HCT116 (cell line): ENCODE measurements around the gene SPIB. TPM values are rescaled to one million over a fixed set of nuclear protein-coding genes. Genes with fewer than 3 reads are reported as not detected.
A peak's percentile ranks its signal among the peaks of the same experiment; 100 is the strongest.

ENCODE experiments used
- ATAC-seq: fragments of 200-7000 bp; cut with Tn5 transposase; 2 replicates; pipeline ENCODE4 v1.9.1; 2020; ENCODE audit warnings: mild to moderate bottlenecking, moderate library complexity
- BruUV-seq: library from RNA; stranded (reverse); fragments of 400-500 nt; replicated peaks from 2 replicates; lab custom pipeline; 2021; lab: Mats Ljungman, UMichigan
- CTCF ChIA-PET: fragments of 300-600 bp; sonication (Branson Sonifier 250); formaldehyde crosslinking; loops from one replicate; lab custom pipeline; 2021; ENCODE audit warnings: antibody characterized with exemption; lab: Charles Lee
- POLR2A ChIA-PET: fragments of 300-600, 350-600 bp; sonication (Branson Sonifier 250); formaldehyde crosslinking; loops from one replicate; lab custom pipeline; 2021; ENCODE audit warnings: antibody characterized with exemption; lab: Charles Lee
- RAD21 ChIA-PET, 2 experiments: fragments of 300-600 bp; sonication (Branson Sonifier 250); formaldehyde crosslinking; loops; one replicate each; lab custom pipeline; 2023; ENCODE audit warnings: low total read pairs in 2 of 2; ENCODE audit not compliant: uncharacterized antibody in 2 of 2, unreplicated experiment in 2 of 2, low non-redundant PET in 1 of 2; lab: Charles Lee
- DNase-seq: peaks from one replicate; pipeline ENCODE4 v3.0.0-alpha.2; 2010; ENCODE audit warnings: low read depth, low spot score
- H2AFZ ChIP-seq: fragments of 200-600 bp; shearing (Covaris generic), sonication (generic); 2 replicates; pipeline ENCODE4 v1.6.1; 2017; ENCODE audit warnings: low read depth, mixed run types, mixed read lengths, antibody characterized with exemption, low read length; ENCODE audit not compliant: poor library complexity, severe bottlenecking
- H3K27ac ChIP-seq: 2 replicates; pipeline ENCODE4 v1.5.1; 2012; ENCODE audit warnings: low read depth, low read length
- H3K27me3 ChIP-seq: fragments of 200-600 bp; sonication (generic); 2 replicates; pipeline ENCODE4 v1.6.1; 2016; ENCODE audit warnings: mixed run types, low read length, mixed read lengths; ENCODE audit not compliant: insufficient read depth
- H3K36me3 ChIP-seq, 2 experiments: fragments of 200-500 bp in 1 of 2; fragments of 200-600 bp in 1 of 2; sonication (Bioruptor generic) in 1 of 2; sonication (generic) in 1 of 2; 2 replicates each; pipeline versions ENCODE4 v1.5.1 to v1.6.1; 2014 to 2016; ENCODE audit warnings: low read length in 2 of 2, inconsistent platforms in 1 of 2, mixed read lengths in 1 of 2, mixed run types in 1 of 2; ENCODE audit not compliant: insufficient read depth in 2 of 2, control insufficient read depth in 1 of 2
- H3K4me1 ChIP-seq, 2 experiments: fragments of 200-600 bp in 1 of 2; sonication (generic) in 1 of 2; 2 replicates each; pipeline versions ENCODE4 v1.5.1 to v1.6.1; 2012 to 2017; ENCODE audit warnings: low read length in 2 of 2, inconsistent platforms in 1 of 2, mild to moderate bottlenecking in 1 of 2, mixed read lengths in 1 of 2, mixed run types in 1 of 2, moderate library complexity in 1 of 2; ENCODE audit not compliant: insufficient read depth in 2 of 2, control insufficient read depth in 1 of 2
- H3K4me2 ChIP-seq: fragments of 200-600 bp; sonication (generic); 2 replicates; pipeline ENCODE4 v1.6.1; 2017; ENCODE audit warnings: mixed run types, low read length, mixed read lengths
- H3K4me3 ChIP-seq, 2 experiments: fragments of 200-600 bp in 1 of 2; sonication (generic) in 1 of 2; replicated peaks in 1 of 2; 2 replicates each; pipeline ENCODE4 v1.5.1; 2011 to 2016; ENCODE audit warnings: low read length in 2 of 2, control low read depth in 1 of 2, low read depth in 1 of 2, mild to moderate bottlenecking in 1 of 2, mixed read lengths in 1 of 2, mixed run types in 1 of 2
- H3K79me2 ChIP-seq: fragments of 200-600 bp; sonication (generic); 2 replicates; pipeline ENCODE4 v1.6.1; 2017; ENCODE audit warnings: mild to moderate bottlenecking, mixed run types, low read length, moderate library complexity, mixed read lengths; ENCODE audit not compliant: insufficient read depth
- H3K9ac ChIP-seq: fragments of 200-600 bp; sonication (generic); 2 replicates; pipeline ENCODE4 v1.6.1; 2016; ENCODE audit warnings: low read length, mixed read lengths
- H3K9me2 ChIP-seq: fragments of 200-600 bp; sonication (generic), shearing (Covaris generic); 2 replicates; pipeline ENCODE4 v1.6.1; 2017; ENCODE audit warnings: mixed run types, mild to moderate bottlenecking, moderate library complexity; ENCODE audit not compliant: insufficient read depth
- H3K9me3 ChIP-seq, 2 experiments: fragments of 200-500 bp in 1 of 2; fragments of 200-600 bp in 1 of 2; sonication (Bioruptor generic) in 1 of 2; sonication (generic) in 1 of 2; 2 replicates each; pipeline ENCODE4 v1.6.1; 2014 to 2017; ENCODE audit warnings: low read length in 2 of 2, mixed read lengths in 2 of 2, inconsistent platforms in 1 of 2, low read depth in 1 of 2, mild to moderate bottlenecking in 1 of 2, mixed run types in 1 of 2, moderate library complexity in 1 of 2; ENCODE audit not compliant: control insufficient read depth in 1 of 2, insufficient read depth in 1 of 2
- H4K20me1 ChIP-seq: fragments of 200-600 bp; sonication (generic), shearing (Covaris generic); 2 replicates; pipeline ENCODE4 v1.6.1; 2017; ENCODE audit warnings: mixed run types, mild to moderate bottlenecking, moderate library complexity; ENCODE audit not compliant: insufficient read depth
- EGR1 ChIP-seq: IDR thresholded peaks from 2 replicates; pipeline ENCODE4 v1.6.1; 2012; ENCODE audit warnings: low read depth
- EZH2phosphoT487 ChIP-seq: fragments of 200-600 bp; IDR thresholded peaks from 2 replicates; pipeline ENCODE4 v1.6.1; 2018; ENCODE audit warnings: antibody characterized with exemption, borderline replicate concordance
- FOSL1 ChIP-seq: IDR thresholded peaks from 2 replicates; pipeline ENCODE4 v1.6.1; 2012; ENCODE audit warnings: low read depth
- SP1 ChIP-seq: IDR thresholded peaks from 2 replicates; pipeline ENCODE4 v1.6.1; 2012; ENCODE audit warnings: low read depth
- SRF ChIP-seq: IDR thresholded peaks from 2 replicates; pipeline ENCODE4 v1.6.1; 2012; ENCODE audit warnings: low read depth
- intact Hi-C: fragments of 100-400 bp; cut with micrococcal nuclease; formaldehyde crosslinking; loops from 2 replicates; pipeline ENCODE4 v1.10.0; 2022
- total RNA-seq: library from RNA; stranded (reverse); gene quantifications from one replicate; pipeline ENCODE4 v1.2.1, GENCODE V29; 2021; ENCODE audit not compliant: unreplicated experiment
- TF ChIP-seq, protein P1 (sequence below), 3 experiments: fragments of 200-600 bp in 1 of 3; sonication (generic) in 1 of 3; IDR thresholded peaks in 2 of 3; conservative IDR thresholded peaks in 1 of 3; 2 replicates each; pipeline ENCODE4 v1.5.1; 2012 to 2017; ENCODE audit warnings: low read depth in 2 of 3, low read length in 2 of 3, antibody characterized with exemption in 1 of 3, borderline replicate concordance in 1 of 3, control low read depth in 1 of 3, mild to moderate bottlenecking in 1 of 3, mixed read lengths in 1 of 3, mixed run types in 1 of 3, moderate library complexity in 1 of 3; ENCODE audit not compliant: insufficient read depth in 1 of 3
- TF ChIP-seq, protein P2 (sequence below): IDR thresholded peaks from 2 replicates; pipeline ENCODE4 v1.6.1; 2012; ENCODE audit warnings: low read depth
- TF ChIP-seq, protein P3 (sequence below): IDR thresholded peaks from 2 replicates; pipeline ENCODE4 v1.6.1; 2011; ENCODE audit warnings: mild to moderate bottlenecking, low read length, moderate library complexity; ENCODE audit not compliant: insufficient replicate concordance; ENCODE audit errors: extremely low read depth

Gene SPIB
- total RNA-seq, 1 experiment from 2014 or later, result 0.96 TPM

DNA sequence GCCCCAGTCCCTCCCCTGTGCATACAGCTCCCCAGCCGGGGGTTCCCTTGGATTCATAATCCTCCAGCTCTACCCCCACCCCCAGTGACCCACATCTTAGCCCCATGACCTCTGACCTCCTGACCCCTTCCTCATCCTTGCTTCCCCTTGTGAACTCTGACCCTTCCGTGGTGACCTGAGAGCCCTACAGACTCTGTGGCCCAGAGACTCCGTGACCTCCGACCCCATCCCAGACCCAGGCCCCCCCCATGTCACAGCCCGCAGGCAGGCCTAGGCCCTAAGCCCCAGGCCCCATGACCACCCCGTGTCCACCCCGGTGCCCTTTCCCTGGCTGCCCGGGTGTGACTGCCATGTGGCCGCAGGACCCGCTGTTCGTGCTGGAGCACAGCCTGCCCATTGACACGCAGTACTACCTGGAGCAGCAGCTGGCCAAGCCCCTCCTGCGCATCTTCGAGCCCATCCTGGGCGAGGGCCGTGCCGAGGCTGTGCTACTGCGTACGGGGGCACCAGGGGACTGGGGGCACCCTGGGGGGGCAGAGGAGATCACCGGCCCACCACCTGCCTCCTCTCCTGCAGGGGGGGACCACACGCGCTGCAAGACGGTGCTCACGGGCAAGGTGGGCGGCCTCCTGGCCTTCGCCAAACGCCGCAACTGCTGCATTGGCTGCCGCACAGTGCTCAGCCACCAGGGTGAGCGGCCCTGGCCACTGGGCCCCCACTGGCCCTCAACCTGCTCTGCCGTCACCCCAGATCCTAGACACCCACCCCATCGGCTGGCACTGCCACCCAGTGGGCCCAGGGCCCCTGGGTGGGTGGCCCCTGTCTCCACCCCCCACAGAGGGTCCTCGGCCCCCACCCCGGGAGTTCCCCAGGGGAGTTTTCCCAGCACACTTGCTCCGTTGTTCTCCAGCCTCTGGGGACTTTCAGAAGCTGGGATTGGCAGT, 2.4 kb upstream of the SPIB start (continued):
- TF ChIP-seq, protein P1, sequence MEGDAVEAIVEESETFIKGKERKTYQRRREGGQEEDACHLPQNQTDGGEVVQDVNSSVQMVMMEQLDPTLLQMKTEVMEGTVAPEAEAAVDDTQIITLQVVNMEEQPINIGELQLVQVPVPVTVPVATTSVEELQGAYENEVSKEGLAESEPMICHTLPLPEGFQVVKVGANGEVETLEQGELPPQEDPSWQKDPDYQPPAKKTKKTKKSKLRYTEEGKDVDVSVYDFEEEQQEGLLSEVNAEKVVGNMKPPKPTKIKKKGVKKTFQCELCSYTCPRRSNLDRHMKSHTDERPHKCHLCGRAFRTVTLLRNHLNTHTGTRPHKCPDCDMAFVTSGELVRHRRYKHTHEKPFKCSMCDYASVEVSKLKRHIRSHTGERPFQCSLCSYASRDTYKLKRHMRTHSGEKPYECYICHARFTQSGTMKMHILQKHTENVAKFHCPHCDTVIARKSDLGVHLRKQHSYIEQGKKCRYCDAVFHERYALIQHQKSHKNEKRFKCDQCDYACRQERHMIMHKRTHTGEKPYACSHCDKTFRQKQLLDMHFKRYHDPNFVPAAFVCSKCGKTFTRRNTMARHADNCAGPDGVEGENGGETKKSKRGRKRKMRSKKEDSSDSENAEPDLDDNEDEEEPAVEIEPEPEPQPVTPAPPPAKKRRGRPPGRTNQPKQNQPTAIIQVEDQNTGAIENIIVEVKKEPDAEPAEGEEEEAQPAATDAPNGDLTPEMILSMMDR (IDR thresholded peaks at IDR 0.05 in 2 of 3, conservative IDR thresholded peaks at IDR 0.05 in 1 of 3; ENCODE audit: borderline replicate concordance in 1 of 3, insufficient read depth in 1 of 3, low read depth in 2 of 3, low read length in 2 of 3), result no peak

DNA sequence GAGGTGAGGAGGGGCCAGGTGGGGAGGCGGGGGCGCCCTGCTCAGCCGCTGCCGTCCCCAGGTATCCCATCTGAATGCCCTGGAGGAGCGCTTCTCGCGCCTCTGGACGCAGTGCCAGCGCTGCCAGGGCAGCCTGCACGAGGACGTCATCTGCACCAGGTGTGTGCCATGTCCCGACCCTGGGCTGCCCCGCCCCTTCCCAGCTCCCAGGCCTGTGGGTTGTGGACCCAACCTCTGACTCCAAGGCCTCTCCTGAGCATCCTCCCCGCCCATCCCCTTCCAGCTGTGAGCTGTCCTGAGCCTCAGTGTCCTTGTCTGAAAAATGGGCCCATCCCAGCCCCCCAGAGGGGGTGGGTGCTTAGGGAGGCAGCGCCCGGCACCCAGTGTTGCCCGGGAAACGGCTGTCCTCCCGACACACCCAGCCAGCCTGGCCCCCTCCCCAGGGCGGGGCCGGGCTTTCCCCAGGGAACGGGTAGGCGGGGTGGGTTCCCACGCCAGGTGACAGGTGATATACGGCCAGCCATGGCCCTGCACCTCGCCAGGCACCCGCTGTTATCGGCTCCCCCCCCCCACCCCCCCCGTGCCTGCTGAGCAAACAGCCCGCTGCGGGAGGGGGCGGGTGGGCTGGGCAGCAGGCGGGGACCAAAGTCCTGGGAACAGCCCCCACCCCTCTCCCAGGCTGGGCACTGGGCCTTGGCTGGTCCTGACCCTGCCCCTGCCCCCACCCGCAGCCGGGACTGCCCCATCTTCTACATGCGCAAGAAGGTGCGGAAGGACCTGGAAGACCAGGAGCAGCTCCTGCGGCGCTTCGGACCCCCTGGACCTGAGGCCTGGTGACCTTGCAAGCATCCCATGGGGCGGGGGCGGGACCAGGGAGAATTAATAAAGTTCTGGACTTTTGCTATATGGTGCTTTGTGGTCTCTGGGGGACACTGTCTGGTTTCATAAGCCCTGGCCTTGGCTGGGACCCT, 1.3 kb upstream of the SPIB start:
- no peak overlapping the region for H3K27ac ChIP-seq
- ChIA-PET POLR2A (no interaction called here), RAD21 (interaction anchor here in 1 of 2 experiments (0.6 kb wide), 1 partner anchor 120 kb away, joined by 3 read pairs; no protein-coding TSS in a partner anchor), CTCF (no interaction called here)
- no peaks in the 10 kb centered on the region for H3K9me3 ChIP-seq
- intact Hi-C loops, result no loop called here
- no peak overlapping the region for H2AFZ ChIP-seq
- H4K20me1 ChIP-seq, result no peaks in the 10 kb centered on the region
- H3K9ac ChIP-seq, result no peak overlapping the region
- no peaks in the 10 kb centered on the region for H3K79me2 ChIP-seq
- no peak overlapping the region for H3K4me3 ChIP-seq
- BruUV-seq, result no TSS peak
- no peak for DNase-seq
- peaks cover 0 to 5% of the 10 kb centered on the region in 2 experiments; a peak in 1 of 4 replicates for H3K36me3 ChIP-seq
- H3K9me2 ChIP-seq, result no peaks in the 10 kb centered on the region
- H3K4me1 ChIP-seq, result no peaks in the 10 kb centered on the region
- peak; percentile 10; the same call in 1 of the 2 replicates for ATAC-seq
- no peak overlapping the region for H3K4me2 ChIP-seq
- no peaks in the 10 kb centered on the region for H3K27me3 ChIP-seq
- TF ChIP-seq, protein P2, sequence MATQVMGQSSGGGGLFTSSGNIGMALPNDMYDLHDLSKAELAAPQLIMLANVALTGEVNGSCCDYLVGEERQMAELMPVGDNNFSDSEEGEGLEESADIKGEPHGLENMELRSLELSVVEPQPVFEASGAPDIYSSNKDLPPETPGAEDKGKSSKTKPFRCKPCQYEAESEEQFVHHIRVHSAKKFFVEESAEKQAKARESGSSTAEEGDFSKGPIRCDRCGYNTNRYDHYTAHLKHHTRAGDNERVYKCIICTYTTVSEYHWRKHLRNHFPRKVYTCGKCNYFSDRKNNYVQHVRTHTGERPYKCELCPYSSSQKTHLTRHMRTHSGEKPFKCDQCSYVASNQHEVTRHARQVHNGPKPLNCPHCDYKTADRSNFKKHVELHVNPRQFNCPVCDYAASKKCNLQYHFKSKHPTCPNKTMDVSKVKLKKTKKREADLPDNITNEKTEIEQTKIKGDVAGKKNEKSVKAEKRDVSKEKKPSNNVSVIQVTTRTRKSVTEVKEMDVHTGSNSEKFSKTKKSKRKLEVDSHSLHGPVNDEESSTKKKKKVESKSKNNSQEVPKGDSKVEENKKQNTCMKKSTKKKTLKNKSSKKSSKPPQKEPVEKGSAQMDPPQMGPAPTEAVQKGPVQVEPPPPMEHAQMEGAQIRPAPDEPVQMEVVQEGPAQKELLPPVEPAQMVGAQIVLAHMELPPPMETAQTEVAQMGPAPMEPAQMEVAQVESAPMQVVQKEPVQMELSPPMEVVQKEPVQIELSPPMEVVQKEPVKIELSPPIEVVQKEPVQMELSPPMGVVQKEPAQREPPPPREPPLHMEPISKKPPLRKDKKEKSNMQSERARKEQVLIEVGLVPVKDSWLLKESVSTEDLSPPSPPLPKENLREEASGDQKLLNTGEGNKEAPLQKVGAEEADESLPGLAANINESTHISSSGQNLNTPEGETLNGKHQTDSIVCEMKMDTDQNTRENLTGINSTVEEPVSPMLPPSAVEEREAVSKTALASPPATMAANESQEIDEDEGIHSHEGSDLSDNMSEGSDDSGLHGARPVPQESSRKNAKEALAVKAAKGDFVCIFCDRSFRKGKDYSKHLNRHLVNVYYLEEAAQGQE, result no peak
- no peak for TF ChIP-seq EGR1
- TF ChIP-seq EZH2phosphoT487, result no peak
- no peak for TF ChIP-seq FOSL1
- TF ChIP-seq, protein P1 (IDR thresholded peaks at IDR 0.05 in 2 of 3, conservative IDR thresholded peaks at IDR 0.05 in 1 of 3; ENCODE audit: borderline replicate concordance in 1 of 3, insufficient read depth in 1 of 3, low read depth in 2 of 3, low read length in 2 of 3), result no peak
- TF ChIP-seq SP1, result no peak
- TF ChIP-seq, protein P3, sequence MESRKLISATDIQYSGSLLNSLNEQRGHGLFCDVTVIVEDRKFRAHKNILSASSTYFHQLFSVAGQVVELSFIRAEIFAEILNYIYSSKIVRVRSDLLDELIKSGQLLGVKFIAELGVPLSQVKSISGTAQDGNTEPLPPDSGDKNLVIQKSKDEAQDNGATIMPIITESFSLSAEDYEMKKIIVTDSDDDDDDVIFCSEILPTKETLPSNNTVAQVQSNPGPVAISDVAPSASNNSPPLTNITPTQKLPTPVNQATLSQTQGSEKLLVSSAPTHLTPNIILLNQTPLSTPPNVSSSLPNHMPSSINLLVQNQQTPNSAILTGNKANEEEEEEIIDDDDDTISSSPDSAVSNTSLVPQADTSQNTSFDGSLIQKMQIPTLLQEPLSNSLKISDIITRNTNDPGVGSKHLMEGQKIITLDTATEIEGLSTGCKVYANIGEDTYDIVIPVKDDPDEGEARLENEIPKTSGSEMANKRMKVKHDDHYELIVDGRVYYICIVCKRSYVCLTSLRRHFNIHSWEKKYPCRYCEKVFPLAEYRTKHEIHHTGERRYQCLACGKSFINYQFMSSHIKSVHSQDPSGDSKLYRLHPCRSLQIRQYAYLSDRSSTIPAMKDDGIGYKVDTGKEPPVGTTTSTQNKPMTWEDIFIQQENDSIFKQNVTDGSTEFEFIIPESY, result no peak
- no peak for TF ChIP-seq SRF
